Measurements from ENCODE around the gene RNU1-3. TPM values are rescaled to one million over a fixed set of nuclear protein-coding genes. Genes with fewer than 3 reads are reported as not detected.
"Not testable (repeated sequence)": the region's sequence is repeated elsewhere in the genome, so short reads cannot be mapped to it uniquely, and the experiment has no call there.

RNU1-3 gene
- total and polyA plus RNA-seq, 5 donors from 2014 or later = 23.7 to 3,278 TPM; not detected in 3

DNA sequence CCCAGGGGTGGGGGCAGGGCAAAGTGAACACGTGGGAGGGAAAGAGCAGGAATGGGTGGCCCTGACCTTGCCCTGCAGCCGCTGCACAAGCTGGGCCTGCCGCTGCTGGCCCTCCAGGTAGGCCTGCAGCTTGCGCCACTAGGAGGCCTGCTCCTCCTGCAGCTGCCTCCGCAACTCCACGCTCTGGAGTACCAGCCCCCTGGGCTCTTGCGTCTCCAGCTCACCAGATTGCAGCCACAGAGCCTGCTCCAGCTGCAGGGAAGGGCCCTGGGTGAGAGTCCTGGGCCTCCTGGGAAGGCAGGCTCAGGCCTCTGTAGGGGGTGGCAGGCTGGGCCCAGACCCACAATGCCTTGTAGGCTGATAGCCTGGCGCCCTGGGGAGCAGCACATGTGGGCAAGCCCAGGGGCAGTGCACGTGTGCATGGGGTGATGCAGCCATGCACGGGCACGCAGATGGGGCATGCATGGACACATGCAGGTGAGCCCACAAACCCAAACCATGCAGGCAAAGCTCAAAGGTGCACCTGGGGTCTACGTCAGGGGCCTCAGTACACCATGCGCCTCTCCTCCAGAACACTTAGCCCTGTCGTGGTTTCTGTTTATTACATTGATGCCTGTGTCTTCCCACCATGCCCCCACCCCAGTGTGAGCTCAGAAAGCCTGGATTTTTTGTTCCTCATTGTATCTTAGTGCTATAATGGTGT, 9.6 kb downstream of the RNU1-3 start:
- not testable (repeated sequence) for H3K27ac Mint-ChIP-seq; H3K4me1 ChIP-seq (ENCODE audit: control insufficient read depth, insufficient read depth, low read length, poor library complexity, severe bottlenecking); H3K27me3 ChIP-seq (ENCODE audit: control insufficient read depth, insufficient read depth, low read length); H3K36me3 ChIP-seq (ENCODE audit: control insufficient read depth, insufficient read depth, low read length); H3K4me3 ChIP-seq (ENCODE audit: low read depth, low read length); H3K9me3 Mint-ChIP-seq; H3K4me3 Mint-ChIP-seq; ATAC-seq (ENCODE audit: low read depth in 2 of 2); H3K4me1 Mint-ChIP-seq; DNase-seq; H3K27me3 Mint-ChIP-seq; H3K27ac ChIP-seq (ENCODE audit: insufficient read depth, low read length, poor library complexity, severe bottlenecking); H3K9me3 ChIP-seq (ENCODE audit: control insufficient read depth in 2 of 2, low read length in 2 of 2); H3K36me3 Mint-ChIP-seq

DNA sequence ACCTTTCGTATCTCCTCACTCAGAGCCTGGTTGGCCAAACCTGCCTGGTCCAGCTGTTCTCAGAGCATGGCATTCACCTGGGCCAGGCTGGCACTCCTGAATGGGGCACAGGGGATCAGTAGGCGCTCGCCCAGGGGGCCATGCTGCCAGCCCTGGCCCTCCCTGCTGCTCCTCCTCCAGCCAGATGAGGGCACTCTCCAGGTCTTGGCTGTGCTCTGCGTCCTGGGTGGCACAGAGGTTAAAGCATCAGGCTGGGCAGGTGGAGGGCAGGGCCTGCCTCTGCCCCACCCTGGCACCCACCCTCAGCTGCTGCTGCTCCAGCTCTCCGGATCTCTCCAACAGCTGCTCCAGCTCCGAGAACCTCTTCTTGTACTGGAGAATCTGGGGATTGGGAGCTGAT, 10.2 kb downstream of the RNU1-3 start:
- not testable (repeated sequence) for ATAC-seq (ENCODE audit: low read depth in 2 of 2); DNase-seq

DNA sequence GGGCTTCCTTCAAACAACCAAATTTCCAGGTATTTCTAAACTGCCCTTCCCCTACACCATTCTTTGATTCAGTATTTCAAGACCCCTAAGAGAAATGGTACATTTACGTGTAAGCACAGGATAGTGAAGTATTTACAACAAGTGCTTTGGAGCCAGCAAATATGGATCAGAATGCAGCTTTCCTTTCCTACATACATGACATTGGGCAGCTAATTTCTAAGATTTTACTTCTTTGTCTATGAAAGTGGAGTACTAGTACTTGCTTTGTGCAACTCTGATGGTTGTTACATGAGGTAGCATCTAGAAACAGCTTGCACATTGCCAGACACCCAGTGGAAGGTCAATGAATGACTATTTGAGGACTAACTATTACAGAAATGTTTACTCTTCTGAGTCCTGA, 15.2 kb downstream of the RNU1-3 start:
- ATAC-seq (ENCODE audit: low read depth in 2 of 2); H3K27ac Mint-ChIP-seq; H3K4me3 Mint-ChIP-seq; H3K9me3 Mint-ChIP-seq; DNase-seq; H3K4me1 ChIP-seq (ENCODE audit: control insufficient read depth, insufficient read depth, low read length, poor library complexity, severe bottlenecking); H3K27ac ChIP-seq (ENCODE audit: insufficient read depth, low read length, poor library complexity, severe bottlenecking); H3K4me1 Mint-ChIP-seq; H3K27me3 ChIP-seq (ENCODE audit: control insufficient read depth, insufficient read depth, low read length); H3K9me3 ChIP-seq (ENCODE audit: control insufficient read depth in 2 of 2, low read length in 2 of 2); H3K36me3 ChIP-seq (ENCODE audit: control insufficient read depth, insufficient read depth, low read length); H3K27me3 Mint-ChIP-seq; H3K36me3 Mint-ChIP-seq; H3K4me3 ChIP-seq (ENCODE audit: low read depth, low read length): not testable (repeated sequence)

More for the DNA sequence above, 10.2 kb downstream of the RNU1-3 start:
- not testable (repeated sequence) for H3K4me1 ChIP-seq (ENCODE audit: control insufficient read depth, insufficient read depth, low read length, poor library complexity, severe bottlenecking); H3K4me3 ChIP-seq (ENCODE audit: low read depth, low read length); H3K9me3 Mint-ChIP-seq; H3K27me3 ChIP-seq (ENCODE audit: control insufficient read depth, insufficient read depth, low read length); H3K36me3 Mint-ChIP-seq; H3K36me3 ChIP-seq (ENCODE audit: control insufficient read depth, insufficient read depth, low read length); H3K27ac ChIP-seq (ENCODE audit: insufficient read depth, low read length, poor library complexity, severe bottlenecking); H3K4me3 Mint-ChIP-seq; H3K4me1 Mint-ChIP-seq; H3K27me3 Mint-ChIP-seq; H3K27ac Mint-ChIP-seq; H3K9me3 ChIP-seq (ENCODE audit: control insufficient read depth in 2 of 2, low read length in 2 of 2)

DNA sequence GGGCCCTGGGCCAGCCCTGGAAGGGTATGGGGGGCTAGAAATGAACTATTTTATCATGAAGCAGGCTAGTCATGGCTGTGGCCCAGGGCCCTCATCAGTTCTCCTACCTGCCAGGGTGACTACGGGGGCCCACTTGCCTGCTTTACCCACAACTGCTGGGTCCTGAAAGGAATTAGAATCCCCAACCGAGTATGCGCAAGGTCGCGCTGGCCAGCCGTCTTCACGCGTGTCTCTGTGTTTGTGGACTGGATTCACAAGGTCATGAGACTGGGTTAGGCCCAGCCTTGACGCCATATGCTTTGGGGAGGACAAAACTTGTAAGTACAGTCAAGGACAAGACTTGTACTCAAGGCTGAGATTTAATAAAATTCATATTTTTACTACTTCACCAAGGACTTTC, 16.8 kb downstream of the RNU1-3 start:
- not testable (repeated sequence) for H3K4me1 Mint-ChIP-seq; DNase-seq; ATAC-seq (ENCODE audit: low read depth in 2 of 2); H3K4me1 ChIP-seq (ENCODE audit: control insufficient read depth, insufficient read depth, low read length, poor library complexity, severe bottlenecking); H3K9me3 Mint-ChIP-seq; H3K36me3 Mint-ChIP-seq; H3K27ac Mint-ChIP-seq; H3K27ac ChIP-seq (ENCODE audit: insufficient read depth, low read length, poor library complexity, severe bottlenecking); H3K4me3 Mint-ChIP-seq; H3K27me3 Mint-ChIP-seq; H3K4me3 ChIP-seq (ENCODE audit: low read depth, low read length); H3K36me3 ChIP-seq (ENCODE audit: control insufficient read depth, insufficient read depth, low read length); H3K27me3 ChIP-seq (ENCODE audit: control insufficient read depth, insufficient read depth, low read length); H3K9me3 ChIP-seq (ENCODE audit: control insufficient read depth in 2 of 2, low read length in 2 of 2)

DNA sequence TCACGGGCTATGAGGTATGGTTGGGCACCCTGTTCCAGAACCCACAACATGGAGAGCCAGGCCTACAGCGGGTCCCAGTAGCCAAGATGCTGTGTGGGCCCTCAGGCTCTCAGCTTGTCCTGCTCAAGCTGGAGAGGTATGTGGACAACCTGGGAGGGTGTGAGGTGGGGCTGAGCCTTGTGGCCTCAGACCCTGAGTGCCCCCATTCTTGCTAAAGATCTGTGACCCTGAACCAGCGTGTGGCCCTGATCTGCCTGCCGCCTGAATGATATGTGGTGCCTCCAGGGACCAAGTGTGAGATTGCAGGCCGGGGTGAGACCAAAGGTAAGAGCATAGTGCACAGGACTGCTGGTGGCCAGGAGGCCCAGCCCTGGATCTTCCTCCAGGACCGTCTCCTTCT, 17.4 kb downstream of the RNU1-3 start:
- not testable (repeated sequence) for H3K4me3 ChIP-seq (ENCODE audit: low read depth, low read length); DNase-seq; H3K36me3 Mint-ChIP-seq; ATAC-seq (ENCODE audit: low read depth in 2 of 2); H3K27me3 Mint-ChIP-seq; H3K9me3 Mint-ChIP-seq; H3K27ac Mint-ChIP-seq; H3K27ac ChIP-seq (ENCODE audit: insufficient read depth, low read length, poor library complexity, severe bottlenecking); H3K9me3 ChIP-seq (ENCODE audit: control insufficient read depth in 2 of 2, low read length in 2 of 2); H3K36me3 ChIP-seq (ENCODE audit: control insufficient read depth, insufficient read depth, low read length); H3K27me3 ChIP-seq (ENCODE audit: control insufficient read depth, insufficient read depth, low read length); H3K4me1 Mint-ChIP-seq
- peaks cover 11% of the 10 kb centered on the region for H3K4me1 ChIP-seq (ENCODE audit: control insufficient read depth, insufficient read depth, low read length, poor library complexity, severe bottlenecking)
- H3K4me3 Mint-ChIP-seq = peak overlapping the region in 1 of 4 donors; percentile 3

DNA sequence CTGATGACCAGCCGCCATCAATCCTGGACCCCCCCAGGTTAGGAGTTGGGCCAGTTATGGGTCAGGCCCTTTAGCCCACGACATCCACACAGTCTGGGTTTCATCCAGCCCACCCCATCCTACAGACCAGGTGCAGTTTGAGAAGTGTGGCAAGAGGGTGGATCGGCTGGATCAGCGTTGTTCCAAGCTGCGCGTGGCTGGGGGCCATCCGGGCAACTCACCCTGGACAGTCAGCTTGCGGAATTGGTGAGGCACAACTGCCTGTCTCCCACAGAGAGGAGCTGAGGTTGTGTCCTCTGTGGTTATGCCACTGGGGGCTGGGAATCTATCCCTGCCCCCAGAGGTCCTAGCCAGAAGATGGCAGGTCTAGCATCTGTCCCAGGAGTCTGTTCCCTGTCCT, 18.0 kb downstream of the RNU1-3 start:
- not testable (repeated sequence) for H3K4me3 ChIP-seq (ENCODE audit: low read depth, low read length); ATAC-seq (ENCODE audit: low read depth in 2 of 2); DNase-seq; H3K4me1 Mint-ChIP-seq; H3K9me3 ChIP-seq (ENCODE audit: control insufficient read depth in 2 of 2, low read length in 2 of 2); H3K27me3 ChIP-seq (ENCODE audit: control insufficient read depth, insufficient read depth, low read length); H3K36me3 ChIP-seq (ENCODE audit: control insufficient read depth, insufficient read depth, low read length); H3K36me3 Mint-ChIP-seq; H3K4me3 Mint-ChIP-seq; H3K27ac ChIP-seq (ENCODE audit: insufficient read depth, low read length, poor library complexity, severe bottlenecking); H3K27me3 Mint-ChIP-seq; H3K9me3 Mint-ChIP-seq; H3K27ac Mint-ChIP-seq
- peaks cover 18% of the 10 kb centered on the region for H3K4me1 ChIP-seq (ENCODE audit: control insufficient read depth, insufficient read depth, low read length, poor library complexity, severe bottlenecking)

DNA sequence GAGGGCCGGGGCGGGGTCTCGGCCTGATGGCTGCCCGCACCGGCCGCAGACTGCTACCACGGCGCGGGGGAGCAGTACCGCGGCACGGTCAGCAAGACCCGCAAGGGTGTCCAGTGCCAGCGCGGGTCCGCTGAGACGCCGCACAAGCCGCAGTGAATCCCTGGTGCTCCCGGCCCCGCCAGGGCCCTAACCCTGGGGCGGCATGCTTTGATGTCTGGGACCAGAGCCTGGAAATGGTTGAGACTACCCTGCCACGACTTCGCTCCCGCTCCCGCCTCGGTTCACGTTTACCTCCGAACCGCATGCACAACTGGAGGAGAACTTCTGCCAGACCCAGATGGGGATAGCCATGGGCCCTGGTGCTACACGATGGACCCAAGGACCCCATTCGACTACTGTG, 18.5 kb downstream of the RNU1-3 start:
- ATAC-seq (ENCODE audit: low read depth in 2 of 2); H3K27me3 Mint-ChIP-seq; H3K36me3 Mint-ChIP-seq; H3K9me3 Mint-ChIP-seq; H3K27ac ChIP-seq (ENCODE audit: insufficient read depth, low read length, poor library complexity, severe bottlenecking); H3K9me3 ChIP-seq (ENCODE audit: control insufficient read depth in 2 of 2, low read length in 2 of 2); DNase-seq; H3K4me3 Mint-ChIP-seq; H3K27ac Mint-ChIP-seq; H3K4me3 ChIP-seq (ENCODE audit: low read depth, low read length); H3K4me1 Mint-ChIP-seq; H3K27me3 ChIP-seq (ENCODE audit: control insufficient read depth, insufficient read depth, low read length); H3K36me3 ChIP-seq (ENCODE audit: control insufficient read depth, insufficient read depth, low read length): not testable (repeated sequence)
- peaks cover 23% of the 10 kb centered on the region for H3K4me1 ChIP-seq (ENCODE audit: control insufficient read depth, insufficient read depth, low read length, poor library complexity, severe bottlenecking)
